ENCODE data around the gene VGF.

Gene VGF

GRCh38 chr7:101156866-101157589 lies 8.3 kb downstream of the VGF start:
- H3K27ac Mint-ChIP-seq, result no peak overlapping the region
- H3K4me3 Mint-ChIP-seq, result no peak overlapping the region
- ATAC-seq (replicated peaks), result no peak

GRCh38 chr7:101156277-101156676 lies 9.1 kb downstream of the VGF start:
- ATAC-seq (replicated peaks) (no peak), DNase-seq (no peak)
- Mint-ChIP-seq H3K36me3 (ENCODE audit: insufficient read depth) (peaks cover 11% of the 10 kb centered on the region), H3K27me3 (peaks cover 2 to 14% of the 10 kb centered on the region in 2 donors), H3K4me1 (ENCODE audit: low read depth in 2 of 2) (peaks cover 12 to 14% of the 10 kb centered on the region in 2 donors), H3K9me3 (no peaks in the 10 kb centered on the region), H3K27ac (no peak overlapping the region), H3K4me3 (no peak overlapping the region)

More at GRCh38 chr7:101156866-101157589, 8.3 kb downstream of the VGF start:
- Mint-ChIP-seq H3K27me3 (peaks cover 7 to 22% of the 10 kb centered on the region in 2 donors), H3K36me3 (ENCODE audit: insufficient read depth) (peaks cover 8% of the 10 kb centered on the region), H3K9me3 (no peaks in the 10 kb centered on the region), H3K4me1 (ENCODE audit: low read depth in 2 of 2) (peaks cover 12 to 14% of the 10 kb centered on the region in 2 donors)
- no peak for DNase-seq

DNA sequence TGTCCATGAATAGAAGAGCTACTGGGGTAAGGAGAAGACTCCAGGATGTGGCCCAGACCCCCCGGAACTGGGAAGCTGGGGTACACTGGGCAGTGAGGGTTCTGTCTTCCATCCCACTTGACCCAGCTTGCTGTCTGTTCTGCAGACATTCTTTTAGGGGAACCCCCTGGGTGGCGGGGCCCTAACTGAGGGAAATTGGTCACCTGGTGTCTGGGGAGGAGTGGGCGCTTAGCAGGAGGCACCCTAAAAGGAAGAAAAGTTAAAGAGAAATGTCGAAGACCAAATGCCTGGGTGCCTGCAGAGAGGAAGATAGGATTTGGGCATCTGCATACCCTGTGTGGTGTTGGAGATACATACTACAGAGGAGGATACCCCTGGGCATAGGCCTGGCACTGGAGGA lies 10.1 kb downstream of the VGF start:
- peaks cover 12 to 14% of the 10 kb centered on the region in 2 donors for H3K4me1 Mint-ChIP-seq (ENCODE audit: low read depth in 2 of 2)
- peaks cover 11% of the 10 kb centered on the region for H3K36me3 Mint-ChIP-seq (ENCODE audit: insufficient read depth)
- H3K27me3 Mint-ChIP-seq, result peaks cover 0 to 5% of the 10 kb centered on the region in 2 donors
- ATAC-seq (replicated peaks) (no peak), DNase-seq (no peak)
- H3K27ac Mint-ChIP-seq, result peak overlapping the region; percentile 9 to 61
- H3K9me3 Mint-ChIP-seq, result no peaks in the 10 kb centered on the region
- peak overlapping the region; percentile 72 to 84 for H3K4me3 Mint-ChIP-seq

- peak overlapping the region; percentile 72 to 84 for H3K4me3 Mint-ChIP-seq
- peaks cover 3 to 5% of the 10 kb centered on the region in 2 donors for H3K27me3 Mint-ChIP-seq
- DNase-seq, result no peak
- H3K9me3 Mint-ChIP-seq, result no peaks in the 10 kb centered on the region
- peak; percentile 18 for ATAC-seq (replicated peaks)
- H3K4me1 Mint-ChIP-seq (ENCODE audit: low read depth in 2 of 2), result peaks cover 12 to 14% of the 10 kb centered on the region in 2 donors
- peak overlapping the region; percentile 61 to 87 for H3K27ac Mint-ChIP-seq
- peaks cover 11% of the 10 kb centered on the region for H3K36me3 Mint-ChIP-seq (ENCODE audit: insufficient read depth)
Observed at GRCh38 chr7:101154693-101155102, 10.7 kb downstream of the VGF start.

- ATAC-seq (replicated peaks) (peak; percentile 91), DNase-seq (peak; percentile 78 to 87 (median 85))
- H3K4me3 Mint-ChIP-seq, result peak within 1 kb of the TSS; percentile 72 to 84
- H3K27me3 Mint-ChIP-seq, result peaks cover 9 to 10% of the 10 kb centered on the region in 2 donors
- peaks cover 11% of the 10 kb centered on the region for H3K36me3 Mint-ChIP-seq (ENCODE audit: insufficient read depth)
- peaks cover 12 to 14% of the 10 kb centered on the region in 2 donors for H3K4me1 Mint-ChIP-seq (ENCODE audit: low read depth in 2 of 2)
- H3K27ac Mint-ChIP-seq, result peak within 1 kb of the TSS; percentile 87 to 91
- H3K9me3 Mint-ChIP-seq, result no peaks in the 10 kb centered on the region
Observed at GRCh38 chr7:101153969-101154692, 11.2 kb downstream of the VGF start, which contains the start of gene AP1S1. Gene AP1S1, plus strand, starts transcription at chr7:101154476. Its CDS starts 39 bp downstream, at chr7:101154515.

DNA sequence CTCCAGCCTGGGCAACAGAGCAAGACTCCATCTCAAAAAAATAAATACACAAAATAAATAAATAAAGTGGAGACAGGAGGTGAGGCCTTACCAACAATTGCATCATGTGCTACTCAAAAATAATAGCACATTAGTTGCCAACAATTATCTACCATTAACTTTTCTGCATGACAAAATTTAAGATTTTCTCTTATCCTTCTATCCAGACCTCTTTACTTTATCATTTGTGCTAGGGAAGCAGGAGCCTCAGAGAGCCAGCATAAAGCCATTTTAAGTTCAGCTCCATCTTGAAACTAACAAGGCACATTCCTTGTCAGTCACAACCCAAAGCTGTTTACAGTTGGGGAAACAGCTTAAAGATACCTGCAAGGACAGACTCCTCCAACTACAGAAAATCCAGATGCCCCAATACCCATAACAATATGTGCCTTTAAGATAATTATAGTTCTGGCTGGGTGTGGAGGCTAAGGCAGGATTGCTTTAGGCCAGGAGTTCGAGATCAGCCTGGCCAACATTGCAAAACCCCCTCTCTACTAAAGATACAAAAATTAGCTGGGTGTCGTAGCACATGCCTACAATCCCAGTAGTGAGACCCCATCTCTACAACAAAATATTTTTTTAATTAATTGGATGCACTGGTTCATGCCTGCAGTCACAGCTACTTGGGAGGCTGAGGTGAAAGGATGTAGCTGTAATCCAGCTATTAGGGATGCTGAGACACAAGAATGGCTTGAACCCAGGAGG lies 13.3 kb downstream of the VGF start:
- ATAC-seq (replicated peaks) (no peak), DNase-seq (no peak)
- peaks cover 14 to 16% of the 10 kb centered on the region in 2 donors for H3K4me1 Mint-ChIP-seq (ENCODE audit: low read depth in 2 of 2)
- H3K4me3 Mint-ChIP-seq, result no peak overlapping the region
- no peaks in the 10 kb centered on the region for H3K9me3 Mint-ChIP-seq
- H3K27ac Mint-ChIP-seq, result no peak overlapping the region
- H3K27me3 Mint-ChIP-seq, result peaks cover 18 to 25% of the 10 kb centered on the region in 2 donors
- H3K36me3 Mint-ChIP-seq (ENCODE audit: insufficient read depth), result peaks cover 11% of the 10 kb centered on the region

- H3K36me3 Mint-ChIP-seq (ENCODE audit: insufficient read depth), result peaks cover 7% of the 10 kb centered on the region
- H3K27me3 Mint-ChIP-seq, result peaks cover 24 to 34% of the 10 kb centered on the region in 2 donors
- H3K4me1 Mint-ChIP-seq (ENCODE audit: low read depth in 2 of 2), result peaks cover 17 to 26% of the 10 kb centered on the region in 2 donors
- DNase-seq (no peak), ATAC-seq (replicated peaks) (peak; percentile 30)
- H3K27ac Mint-ChIP-seq, result no peak overlapping the region
- no peaks in the 10 kb centered on the region for H3K9me3 Mint-ChIP-seq
- H3K4me3 Mint-ChIP-seq, result no peak overlapping the region
Observed at GRCh38 chr7:101140746-101141382, 24.5 kb downstream of the VGF start.

DNA sequence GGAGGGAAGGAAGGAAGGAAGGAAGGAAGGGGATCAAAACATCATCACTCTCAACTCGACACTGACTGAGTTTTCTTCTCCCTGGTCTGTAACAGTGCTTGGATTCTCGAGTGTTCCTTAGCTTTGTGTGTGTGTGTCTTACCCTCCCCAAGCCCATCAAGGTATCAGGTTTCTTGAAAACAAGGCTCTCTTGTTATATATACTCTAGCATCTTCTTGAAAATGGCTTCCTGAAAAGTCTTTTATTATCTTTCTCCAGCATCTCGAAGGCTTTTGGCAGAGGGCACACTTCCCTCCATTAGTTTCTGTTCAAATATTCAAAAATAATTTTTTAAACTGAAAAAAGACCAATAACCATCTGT lies 25.1 kb downstream of the VGF start:
- Mint-ChIP-seq H3K4me3 (no peak overlapping the region), H3K4me1 (ENCODE audit: low read depth in 2 of 2) (peaks cover 17 to 26% of the 10 kb centered on the region in 2 donors), H3K27ac (peak overlapping the region in 1 of 2 donors; percentile 42), H3K27me3 (peaks cover 22 to 34% of the 10 kb centered on the region in 2 donors), H3K9me3 (no peaks in the 10 kb centered on the region), H3K36me3 (ENCODE audit: insufficient read depth) (peaks cover 7% of the 10 kb centered on the region)
- ATAC-seq (replicated peaks) (no peak), DNase-seq (no peak)

- DNase-seq, result peak; percentile 60 to 67 (median 64)
Observed at GRCh38 chr7:101138213-101138870, 27.0 kb downstream of the VGF start.

DNA sequence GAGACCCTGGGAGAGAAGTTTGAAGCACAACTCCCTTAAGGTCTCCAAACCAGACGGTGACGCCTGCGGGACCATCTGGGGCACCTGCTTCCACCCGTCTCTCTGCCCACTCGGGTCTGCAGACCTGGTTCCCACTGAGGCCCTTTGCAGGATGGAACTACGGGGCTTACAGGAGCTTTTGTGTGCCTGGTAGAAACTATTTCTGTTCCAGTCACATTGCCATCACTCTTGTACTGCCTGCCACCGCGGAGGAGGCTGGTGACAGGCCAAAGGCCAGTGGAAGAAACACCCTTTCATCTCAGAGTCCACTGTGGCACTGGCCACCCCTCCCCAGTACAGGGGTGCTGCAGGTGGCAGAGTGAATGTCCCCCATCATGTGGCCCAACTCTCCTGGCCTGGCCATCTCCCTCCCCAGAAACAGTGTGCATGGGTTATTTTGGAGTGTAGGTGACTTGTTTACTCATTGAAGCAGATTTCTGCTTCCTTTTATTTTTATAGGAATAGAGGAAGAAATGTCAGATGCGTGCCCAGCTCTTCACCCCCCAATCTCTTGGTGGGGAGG lies 27.6 kb downstream of the VGF start:
- peak overlapping the region; percentile 87 to 89 for H3K27ac Mint-ChIP-seq

More at GRCh38 chr7:101138213-101138870, 27.0 kb downstream of the VGF start:
- peak overlapping the region; percentile 49 to 61 for H3K4me3 Mint-ChIP-seq
- H3K27ac Mint-ChIP-seq, result peak overlapping the region; percentile 84 to 87
- peaks cover 14 to 26% of the 10 kb centered on the region in 2 donors for H3K4me1 Mint-ChIP-seq (ENCODE audit: low read depth in 2 of 2)
- ATAC-seq (replicated peaks), result peak; percentile 98
- H3K9me3 Mint-ChIP-seq, result no peaks in the 10 kb centered on the region
- H3K27me3 Mint-ChIP-seq, result peaks cover 21 to 36% of the 10 kb centered on the region in 2 donors
- H3K36me3 Mint-ChIP-seq (ENCODE audit: insufficient read depth), result peaks cover 7% of the 10 kb centered on the region

GRCh38 chr7:101134399-101134980 lies 30.9 kb downstream of the VGF start:
- DNase-seq (no peak), ATAC-seq (replicated peaks) (no peak)
- H3K27ac Mint-ChIP-seq, result peak overlapping the region in 1 of 2 donors; percentile 19
- H3K4me1 Mint-ChIP-seq (ENCODE audit: low read depth in 2 of 2), result peaks cover 11 to 22% of the 10 kb centered on the region in 2 donors
- peaks cover 32 to 69% of the 10 kb centered on the region in 2 donors for H3K27me3 Mint-ChIP-seq
- no peaks in the 10 kb centered on the region for H3K9me3 Mint-ChIP-seq
- no peak overlapping the region for H3K4me3 Mint-ChIP-seq
- H3K36me3 Mint-ChIP-seq (ENCODE audit: insufficient read depth), result peaks cover 11% of the 10 kb centered on the region

More for the DNA sequence above, 27.6 kb downstream of the VGF start:
- H3K4me1 Mint-ChIP-seq (ENCODE audit: low read depth in 2 of 2), result peaks cover 14 to 26% of the 10 kb centered on the region in 2 donors
- peak overlapping the region; percentile 42 to 49 for H3K4me3 Mint-ChIP-seq
- no peaks in the 10 kb centered on the region for H3K9me3 Mint-ChIP-seq
- peaks cover 21 to 41% of the 10 kb centered on the region in 2 donors for H3K27me3 Mint-ChIP-seq
- no peak for DNase-seq
- peaks cover 7% of the 10 kb centered on the region for H3K36me3 Mint-ChIP-seq (ENCODE audit: insufficient read depth)
- ATAC-seq (replicated peaks), result no peak

Measured in effector memory CD8-positive, alpha-beta T cell (primary cell).